Measurements from ENCODE around the gene IER3. TPM values are rescaled to one million over a fixed set of nuclear protein-coding genes. Genes with fewer than 3 reads are reported as not detected.

IER3 gene
- total and polyA plus RNA-seq, 10 donors = 19.8 to 62.2 (median 36.0) TPM

DNA sequence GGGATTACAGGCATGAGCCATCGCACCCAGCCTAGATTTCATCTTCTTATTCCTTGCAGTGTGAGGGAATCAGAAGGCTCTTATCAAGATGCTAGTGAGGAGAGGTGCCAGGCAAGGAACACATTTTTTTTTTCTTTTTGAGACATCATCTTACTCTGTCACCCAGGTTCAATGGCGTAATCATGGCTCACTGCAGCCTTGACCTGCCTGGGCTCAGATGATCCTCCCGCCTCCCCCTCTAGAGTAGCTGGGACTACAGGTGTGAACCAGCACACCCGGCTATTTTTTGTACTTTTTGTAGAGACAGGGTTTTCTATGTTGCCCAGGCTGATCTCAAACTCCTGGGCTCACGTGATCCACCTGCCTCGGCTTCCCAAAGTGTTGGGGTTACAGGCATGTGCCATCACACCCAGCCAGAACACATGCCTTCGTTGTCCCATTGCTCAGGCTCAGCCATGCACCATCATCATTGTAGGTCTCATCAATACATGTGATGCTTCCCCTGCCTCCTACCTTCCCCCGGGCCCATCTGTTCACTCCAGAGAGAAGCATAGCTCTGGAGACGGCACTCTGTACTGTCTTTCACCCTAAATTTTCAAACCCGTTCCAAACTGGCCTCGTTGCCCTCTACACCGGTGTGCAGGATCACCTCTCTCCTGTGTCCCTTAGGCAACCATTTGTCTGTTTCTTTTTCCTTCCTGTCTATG is 12.0 kb downstream of the IER3 start:
- Histone ChIP-seq H3K4me1 (peaks cover 25 to 83% (median 42%) of the 10 kb centered on the region in 6 donors), H3K9me3 (no peaks in the 10 kb centered on the region), H3K4me3 (no peak overlapping the region), H3K27ac (no peak overlapping the region), H3K36me3 (peaks cover 0 to 100% (median 77%) of the 10 kb centered on the region in 6 donors), H3K27me3 (replicated peaks in 1 of 7) (no peaks in the 10 kb centered on the region)
- DNase-seq = no peak
- TF ChIP-seq, protein P1, sequence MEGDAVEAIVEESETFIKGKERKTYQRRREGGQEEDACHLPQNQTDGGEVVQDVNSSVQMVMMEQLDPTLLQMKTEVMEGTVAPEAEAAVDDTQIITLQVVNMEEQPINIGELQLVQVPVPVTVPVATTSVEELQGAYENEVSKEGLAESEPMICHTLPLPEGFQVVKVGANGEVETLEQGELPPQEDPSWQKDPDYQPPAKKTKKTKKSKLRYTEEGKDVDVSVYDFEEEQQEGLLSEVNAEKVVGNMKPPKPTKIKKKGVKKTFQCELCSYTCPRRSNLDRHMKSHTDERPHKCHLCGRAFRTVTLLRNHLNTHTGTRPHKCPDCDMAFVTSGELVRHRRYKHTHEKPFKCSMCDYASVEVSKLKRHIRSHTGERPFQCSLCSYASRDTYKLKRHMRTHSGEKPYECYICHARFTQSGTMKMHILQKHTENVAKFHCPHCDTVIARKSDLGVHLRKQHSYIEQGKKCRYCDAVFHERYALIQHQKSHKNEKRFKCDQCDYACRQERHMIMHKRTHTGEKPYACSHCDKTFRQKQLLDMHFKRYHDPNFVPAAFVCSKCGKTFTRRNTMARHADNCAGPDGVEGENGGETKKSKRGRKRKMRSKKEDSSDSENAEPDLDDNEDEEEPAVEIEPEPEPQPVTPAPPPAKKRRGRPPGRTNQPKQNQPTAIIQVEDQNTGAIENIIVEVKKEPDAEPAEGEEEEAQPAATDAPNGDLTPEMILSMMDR (IDR thresholded peaks at IDR 0.05 in 8 of 11, conservative IDR thresholded peaks at IDR 0.05 in 3 of 11) = no peak
- no peak for TF ChIP-seq POLR2A (IDR thresholded peaks at IDR 0.05)
- TF ChIP-seq POLR2AphosphoS5 (IDR thresholded peaks at IDR 0.05) = no peak
- 93 to 97% (median 93%) methylated on average over 12 of the region's 12 CpGs for WGBS, 5 donors
- intact Hi-C loops (cut with DNase I; ENCODE audit: low total_unique reads) = no loop called here

DNA sequence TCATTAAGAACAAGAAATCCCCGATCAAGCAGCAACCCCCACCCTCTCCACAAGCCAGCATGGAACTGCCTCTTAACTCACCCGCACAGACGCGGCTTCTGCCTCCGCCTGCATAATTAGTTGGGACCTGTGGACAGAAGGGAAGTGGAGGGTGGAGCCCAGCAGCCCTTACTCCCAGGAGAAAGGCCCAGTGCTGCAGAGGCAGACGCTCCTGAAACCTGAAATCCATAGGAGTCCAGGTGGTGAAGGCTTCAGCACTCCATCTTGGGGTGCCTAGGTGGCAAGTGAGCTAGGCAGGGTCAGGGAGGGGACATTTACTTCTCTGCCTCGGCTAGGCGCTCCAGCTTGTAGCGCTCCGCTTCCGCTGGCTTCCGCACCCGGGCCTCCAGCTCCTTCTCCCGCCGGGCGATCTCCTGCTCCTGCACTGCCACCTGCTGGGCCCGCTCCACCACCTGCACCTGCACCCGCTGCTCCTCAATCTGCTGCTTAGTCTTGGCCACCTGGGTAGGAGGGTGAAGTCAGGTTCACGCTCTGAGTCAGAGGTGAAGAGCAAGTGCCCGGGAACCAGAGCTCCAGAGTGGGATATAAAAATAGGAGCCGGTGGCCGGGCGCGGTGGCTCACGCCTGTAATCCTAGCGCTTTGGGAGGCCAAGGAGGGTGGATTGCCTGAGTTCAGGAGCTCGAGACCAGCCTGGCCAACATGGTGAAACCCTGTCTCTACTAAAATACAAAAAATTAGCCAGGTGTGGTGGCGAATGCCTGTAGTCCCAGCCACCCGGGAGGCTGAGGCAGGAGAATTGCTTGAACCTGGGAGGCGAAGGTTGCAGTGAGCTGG is 13.5 kb downstream of the IER3 start:
- Histone ChIP-seq H3K36me3 (peaks cover 0 to 100% (median 90%) of the 10 kb centered on the region in 6 donors), H3K4me1 (peaks cover 12 to 83% (median 31%) of the 10 kb centered on the region in 6 donors), H3K27ac (peak overlapping the region in 5 of 8 donors; percentile 13 to 65 (median 61)), H3K9me3 (no peaks in the 10 kb centered on the region), H3K4me3 (peak overlapping the region in 2 of 8 donors; percentile 13 to 48), H3K27me3 (replicated peaks in 1 of 7) (no peaks in the 10 kb centered on the region)
- peak; percentile 93 for DNase-seq
- WGBS, 5 donors = 33 to 38% (median 34%) methylated on average over 29 to 30 of the region's 30 CpGs
- intact Hi-C loops (cut with DNase I; ENCODE audit: low total_unique reads) = no loop called here
- TF ChIP-seq, protein P1 (IDR thresholded peaks at IDR 0.05 in 8 of 11, conservative IDR thresholded peaks at IDR 0.05 in 3 of 11) = peak; percentile 60 to 83 (median 78)
- TF ChIP-seq POLR2A (IDR thresholded peaks at IDR 0.05) (no peak), POLR2AphosphoS5 (IDR thresholded peaks at IDR 0.05) (peak; percentile 72 to 87 (median 80))

DNA sequence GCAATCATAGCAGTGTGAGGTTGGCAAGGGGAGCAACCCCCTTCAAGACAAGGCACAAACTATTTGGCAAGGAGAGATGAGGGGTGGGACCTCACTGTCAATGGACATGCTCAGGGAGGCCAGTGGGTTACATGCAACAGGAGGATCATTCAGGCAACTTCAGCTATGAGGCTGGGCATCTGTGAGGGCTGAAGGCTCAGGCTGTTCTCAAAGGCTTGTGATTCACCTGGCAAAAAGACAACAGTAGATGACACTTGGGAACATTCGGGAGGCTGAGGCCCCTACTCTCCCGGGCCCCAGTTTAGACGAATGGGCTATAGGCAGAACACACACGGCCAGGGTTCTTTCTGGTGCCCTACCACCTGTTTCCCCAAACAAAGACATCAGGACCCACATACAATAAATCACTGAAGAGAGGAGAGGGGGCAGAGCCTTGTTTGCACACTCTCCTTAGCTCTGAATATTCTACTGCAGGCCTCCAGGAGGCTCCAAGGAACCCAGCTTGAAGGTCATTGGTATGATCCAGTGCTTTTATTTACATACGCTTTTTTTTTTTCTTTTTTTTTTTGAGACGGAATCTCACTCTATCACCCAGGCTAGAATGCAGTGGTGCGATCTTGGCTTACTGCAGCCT is 16.3 kb downstream of the IER3 start:
- DNase-seq = peak; percentile 31
- WGBS, 5 donors = 54 to 77% (median 65%) methylated on average over 7 of the region's 7 CpGs
- peaks cover 14 to 90% (median 47%) of the 10 kb centered on the region in 6 donors for H3K4me1 ChIP-seq
- peak overlapping the region in 4 of 8 donors; percentile 0 to 98 (median 22) for H3K27ac ChIP-seq
- H3K36me3 ChIP-seq = peaks cover 0 to 100% (median 92%) of the 10 kb centered on the region in 6 donors
- H3K9me3 ChIP-seq = no peaks in the 10 kb centered on the region
- intact Hi-C loops (cut with DNase I; ENCODE audit: low total_unique reads) = loop anchor here (10.0 kb wide), 1 partner anchor 113 kb away; the partner anchor contains the start of genes MRPS18B and PPP1R10
- no peaks in the 10 kb centered on the region for H3K27me3 ChIP-seq (replicated peaks in 1 of 7)
- H3K4me3 ChIP-seq = no peak overlapping the region
- TF ChIP-seq, protein P1 (IDR thresholded peaks at IDR 0.05 in 8 of 11, conservative IDR thresholded peaks at IDR 0.05 in 3 of 11) = no peak
- TF ChIP-seq POLR2A (IDR thresholded peaks at IDR 0.05) (no peak), POLR2AphosphoS5 (IDR thresholded peaks at IDR 0.05) (no peak)

Measured in spleen (tissue), 11 donors.